Measurements from ENCODE around the gene IPPK. TPM values are rescaled to one million over a fixed set of nuclear protein-coding genes. Genes with fewer than 3 reads are reported as not detected.
"Not testable (repeated sequence)": the region's sequence is repeated elsewhere in the genome, so short reads cannot be mapped to it uniquely, and the experiment has no call there.

IPPK gene
- total and polyA plus RNA-seq, 4 donors, result 9.5 to 19.8 (median 13.8) TPM

DNA sequence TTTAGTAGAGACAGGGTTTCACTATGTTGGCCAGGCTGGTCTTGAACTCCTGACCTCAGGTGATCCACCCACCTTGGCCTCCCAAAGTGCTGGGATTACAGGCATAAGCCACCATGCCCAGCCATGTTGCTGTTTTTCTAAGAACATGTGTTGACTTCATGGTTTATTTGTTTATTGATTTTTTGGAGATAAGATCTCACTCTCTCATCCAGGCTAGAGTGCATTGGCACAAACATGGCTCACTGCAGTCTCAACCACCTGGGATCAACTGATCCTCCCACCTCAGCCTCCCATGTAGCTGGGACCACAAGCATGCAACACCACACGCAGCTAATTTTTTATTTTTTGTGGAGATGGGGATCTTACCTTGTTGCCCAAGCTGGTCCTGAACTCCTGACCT lies 74.9 kb downstream of the IPPK start:
- no CpG with 5 or more reads among the region's 1 CpG for WGBS (ENCODE audit: insufficient coverage)
- H3K9me3 ChIP-seq (ENCODE audit: control insufficient read depth, insufficient read depth, low read length); H3K4me1 ChIP-seq (ENCODE audit: control insufficient read depth, insufficient read depth, low read length); H3K4me3 ChIP-seq (ENCODE audit: low read depth, low read length); H3K27ac ChIP-seq (ENCODE audit: low read depth, low read length); H3K36me3 ChIP-seq (ENCODE audit: control insufficient read depth, insufficient read depth, low read length); H3K27me3 ChIP-seq (ENCODE audit: control insufficient read depth, insufficient read depth, low read length); DNase-seq (ENCODE audit: low read depth in 4 of 6, low spot score in 6 of 6): not testable (repeated sequence)

DNA sequence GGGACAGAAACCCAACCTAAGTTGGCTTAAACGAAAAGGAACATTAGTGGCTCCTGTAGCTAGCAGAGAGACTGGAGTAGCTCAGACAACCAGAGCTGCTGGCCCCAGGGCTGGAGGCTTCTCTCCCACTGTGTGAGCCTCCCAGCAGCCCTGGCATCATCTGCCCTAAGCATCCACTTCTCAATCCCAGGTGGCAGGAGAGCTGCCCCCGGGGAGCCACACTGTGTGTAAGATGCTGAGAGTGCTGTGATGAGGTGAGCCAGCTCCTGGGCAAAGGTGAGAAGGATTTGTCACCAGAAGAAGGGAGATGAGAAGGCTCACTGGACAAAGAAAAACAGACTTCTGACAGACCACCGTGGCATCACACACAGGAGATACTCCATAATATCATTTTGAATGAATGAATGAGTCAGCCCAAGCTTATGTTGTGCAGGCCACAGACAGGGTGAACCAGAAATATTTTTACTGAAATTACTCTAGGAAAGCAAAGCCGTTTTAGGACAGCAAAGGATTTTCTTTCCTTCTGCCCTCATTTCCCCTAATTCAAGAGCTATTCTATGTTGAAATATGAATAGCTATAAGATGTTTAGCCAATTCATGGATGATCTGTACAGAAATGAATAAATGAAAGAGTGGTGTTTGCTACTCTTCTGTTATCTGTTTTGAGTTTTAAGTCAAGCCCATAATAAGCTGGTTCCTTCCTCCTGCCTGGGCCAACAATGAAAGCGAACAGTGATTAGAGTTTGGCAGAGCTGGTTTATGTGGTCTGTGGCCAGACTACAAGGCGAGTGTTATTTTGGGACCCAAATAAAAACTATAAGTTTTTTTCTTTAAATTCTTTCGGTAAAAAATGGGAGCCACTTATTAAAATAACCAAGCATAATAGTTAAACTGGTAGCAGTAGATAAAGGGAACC lies 76.7 kb downstream of the IPPK start:
- no peak for DNase-seq (ENCODE audit: low read depth in 4 of 6, low spot score in 6 of 6)
- 94% methylated on average over 2 of the region's 7 CpGs for WGBS (ENCODE audit: insufficient coverage)
- Histone ChIP-seq H3K36me3 (ENCODE audit: control insufficient read depth, insufficient read depth, low read length) (no peaks in the 10 kb centered on the region), H3K4me1 (ENCODE audit: control insufficient read depth, insufficient read depth, low read length) (no peaks in the 10 kb centered on the region), H3K9me3 (ENCODE audit: control insufficient read depth, insufficient read depth, low read length) (no peaks in the 10 kb centered on the region), H3K27ac (ENCODE audit: low read depth, low read length) (peak overlapping the region; percentile 30), H3K4me3 (ENCODE audit: low read depth, low read length) (no peak overlapping the region), H3K27me3 (ENCODE audit: control insufficient read depth, insufficient read depth, low read length) (no peaks in the 10 kb centered on the region)

- Histone ChIP-seq H3K9me3 (ENCODE audit: control insufficient read depth, insufficient read depth, low read length) (no peaks in the 10 kb centered on the region), H3K36me3 (ENCODE audit: control insufficient read depth, insufficient read depth, low read length) (no peaks in the 10 kb centered on the region), H3K4me1 (ENCODE audit: control insufficient read depth, insufficient read depth, low read length) (no peaks in the 10 kb centered on the region), H3K27ac (ENCODE audit: low read depth, low read length) (no peak overlapping the region), H3K4me3 (ENCODE audit: low read depth, low read length) (no peak overlapping the region), H3K27me3 (ENCODE audit: control insufficient read depth, insufficient read depth, low read length) (no peaks in the 10 kb centered on the region)
- WGBS (ENCODE audit: insufficient coverage), result no CpG with 5 or more reads among the region's 1 CpG
- no peak for DNase-seq (ENCODE audit: low read depth in 4 of 6, low spot score in 6 of 6)
Measured at GRCh38 chr9:92592537-92592936, 77.4 kb downstream of the IPPK start.

DNA sequence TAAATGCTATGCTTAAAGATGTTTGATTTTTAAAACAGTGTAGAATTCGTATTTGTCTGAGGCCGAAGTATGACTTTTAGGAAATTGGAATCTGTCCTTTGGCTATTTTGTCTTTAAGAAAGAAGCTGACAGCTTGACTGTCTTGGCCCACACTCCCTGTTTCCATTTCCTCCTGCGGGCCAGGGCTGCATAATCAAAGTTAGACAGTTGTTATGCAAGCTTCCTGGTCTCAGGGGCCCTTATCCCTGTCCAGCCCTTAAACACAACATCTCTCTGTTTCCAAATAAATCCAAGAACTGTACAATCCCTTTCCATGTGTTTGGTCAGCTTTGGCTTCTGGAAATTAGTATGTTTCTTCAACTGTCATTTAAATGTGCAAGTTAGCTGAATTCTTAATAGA lies 79.6 kb downstream of the IPPK start:
- H3K4me1 ChIP-seq (ENCODE audit: control insufficient read depth, insufficient read depth, low read length), result no peaks in the 10 kb centered on the region
- H3K9me3 ChIP-seq (ENCODE audit: control insufficient read depth, insufficient read depth, low read length), result no peaks in the 10 kb centered on the region
- H3K27ac ChIP-seq (ENCODE audit: low read depth, low read length), result peak overlapping the region; percentile 71
- peak in 1 of 6 donors; percentile 77 for DNase-seq (ENCODE audit: low read depth in 4 of 6, low spot score in 6 of 6)
- 80% methylated on average over 1 of the region's 3 CpGs for WGBS (ENCODE audit: insufficient coverage)
- no peak overlapping the region for H3K4me3 ChIP-seq (ENCODE audit: low read depth, low read length)
- no peaks in the 10 kb centered on the region for H3K36me3 ChIP-seq (ENCODE audit: control insufficient read depth, insufficient read depth, low read length)
- H3K27me3 ChIP-seq (ENCODE audit: control insufficient read depth, insufficient read depth, low read length), result no peaks in the 10 kb centered on the region

DNA sequence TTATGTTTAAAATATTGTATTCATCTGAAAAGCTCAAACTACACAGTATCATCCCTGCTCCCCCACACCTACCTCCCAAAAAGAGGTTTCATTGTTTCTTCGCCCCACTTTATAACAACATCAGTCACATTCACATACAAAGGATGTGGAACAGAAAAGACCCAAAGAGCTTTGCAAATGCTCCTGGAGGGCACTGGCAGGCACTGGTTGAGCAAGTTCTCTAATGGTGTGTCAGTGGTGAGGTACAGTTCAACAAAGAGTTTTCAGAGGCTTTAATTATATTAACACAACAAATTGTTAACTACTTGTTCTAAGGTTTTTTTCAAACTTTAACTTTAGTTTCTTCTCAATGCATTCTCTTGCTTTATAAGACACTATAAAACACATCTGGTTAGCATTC lies 80.0 kb downstream of the IPPK start:
- Histone ChIP-seq H3K9me3 (ENCODE audit: control insufficient read depth, insufficient read depth, low read length) (no peaks in the 10 kb centered on the region), H3K4me1 (ENCODE audit: control insufficient read depth, insufficient read depth, low read length) (no peaks in the 10 kb centered on the region), H3K4me3 (ENCODE audit: low read depth, low read length) (no peak overlapping the region), H3K27me3 (ENCODE audit: control insufficient read depth, insufficient read depth, low read length) (no peaks in the 10 kb centered on the region), H3K36me3 (ENCODE audit: control insufficient read depth, insufficient read depth, low read length) (no peaks in the 10 kb centered on the region), H3K27ac (ENCODE audit: low read depth, low read length) (peak overlapping the region; percentile 71)
- no CpG with 5 or more reads among the region's 1 CpG for WGBS (ENCODE audit: insufficient coverage)
- no peak for DNase-seq (ENCODE audit: low read depth in 4 of 6, low spot score in 6 of 6)

DNA sequence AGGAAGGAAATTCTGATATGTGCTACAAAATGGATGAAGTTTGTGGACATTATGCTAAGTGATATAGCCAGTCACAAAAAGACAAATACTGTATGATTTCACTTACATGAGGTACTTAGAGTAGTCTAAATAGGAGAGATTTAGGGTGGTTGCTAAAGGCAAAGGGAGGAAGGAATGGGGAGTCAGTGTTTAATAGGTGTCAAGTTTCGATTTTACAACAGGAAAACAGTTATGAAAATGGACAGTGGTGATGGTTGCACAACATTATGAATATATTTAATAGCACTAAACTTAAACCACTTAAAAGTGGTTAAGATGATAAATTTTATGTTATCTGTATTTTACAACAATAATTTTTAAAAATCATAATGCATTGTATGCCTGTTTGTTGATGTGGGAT lies 93.8 kb downstream of the IPPK start:
- WGBS (ENCODE audit: insufficient coverage), result no CpG with 5 or more reads among the region's 1 CpG
- H3K36me3 ChIP-seq (ENCODE audit: control insufficient read depth, insufficient read depth, low read length), result no peaks in the 10 kb centered on the region
- H3K9me3 ChIP-seq (ENCODE audit: control insufficient read depth, insufficient read depth, low read length), result no peaks in the 10 kb centered on the region
- no peak overlapping the region for H3K27ac ChIP-seq (ENCODE audit: low read depth, low read length)
- no peaks in the 10 kb centered on the region for H3K4me1 ChIP-seq (ENCODE audit: control insufficient read depth, insufficient read depth, low read length)
- H3K27me3 ChIP-seq (ENCODE audit: control insufficient read depth, insufficient read depth, low read length), result no peaks in the 10 kb centered on the region
- no peak overlapping the region for H3K4me3 ChIP-seq (ENCODE audit: low read depth, low read length)
- DNase-seq (ENCODE audit: low read depth in 4 of 6, low spot score in 6 of 6), result no peak

GRCh38 chr9:92573612-92574011 lies 96.3 kb downstream of the IPPK start:
- not testable (repeated sequence) for H3K27me3 ChIP-seq (ENCODE audit: control insufficient read depth, insufficient read depth, low read length); H3K27ac ChIP-seq (ENCODE audit: low read depth, low read length); H3K36me3 ChIP-seq (ENCODE audit: control insufficient read depth, insufficient read depth, low read length); H3K4me1 ChIP-seq (ENCODE audit: control insufficient read depth, insufficient read depth, low read length); H3K4me3 ChIP-seq (ENCODE audit: low read depth, low read length); H3K9me3 ChIP-seq (ENCODE audit: control insufficient read depth, insufficient read depth, low read length); DNase-seq (ENCODE audit: low read depth in 4 of 6, low spot score in 6 of 6)
- WGBS (ENCODE audit: insufficient coverage), result 96% methylated on average over 14 of the region's 14 CpGs

DNA sequence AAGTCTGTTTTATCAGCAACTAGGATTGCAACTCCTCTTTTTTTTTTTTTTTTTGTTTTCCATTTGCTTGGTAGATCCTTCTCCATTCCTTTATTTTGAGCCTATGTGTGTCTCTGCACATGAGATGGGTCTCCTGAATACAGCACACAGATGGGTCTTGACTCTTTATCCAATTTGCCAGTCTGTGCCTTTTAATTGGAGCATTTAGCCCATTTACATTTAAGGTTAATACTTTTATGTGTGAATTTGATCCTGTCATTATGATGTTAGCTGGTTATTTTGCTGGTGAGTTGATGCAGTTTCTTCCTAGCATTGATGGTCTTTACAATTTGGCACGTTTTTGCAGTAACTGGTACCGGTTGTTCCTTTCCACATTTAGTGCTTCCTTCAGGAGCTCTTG lies 98.1 kb downstream of the IPPK start:
- not testable (repeated sequence) for H3K4me3 ChIP-seq (ENCODE audit: low read depth, low read length); H3K27me3 ChIP-seq (ENCODE audit: control insufficient read depth, insufficient read depth, low read length); H3K9me3 ChIP-seq (ENCODE audit: control insufficient read depth, insufficient read depth, low read length); H3K36me3 ChIP-seq (ENCODE audit: control insufficient read depth, insufficient read depth, low read length); H3K4me1 ChIP-seq (ENCODE audit: control insufficient read depth, insufficient read depth, low read length); H3K27ac ChIP-seq (ENCODE audit: low read depth, low read length); DNase-seq (ENCODE audit: low read depth in 4 of 6, low spot score in 6 of 6)
- no CpG with 5 or more reads among the region's 2 CpGs for whole genome bisulfite sequencing (ENCODE audit: insufficient coverage)

DNA sequence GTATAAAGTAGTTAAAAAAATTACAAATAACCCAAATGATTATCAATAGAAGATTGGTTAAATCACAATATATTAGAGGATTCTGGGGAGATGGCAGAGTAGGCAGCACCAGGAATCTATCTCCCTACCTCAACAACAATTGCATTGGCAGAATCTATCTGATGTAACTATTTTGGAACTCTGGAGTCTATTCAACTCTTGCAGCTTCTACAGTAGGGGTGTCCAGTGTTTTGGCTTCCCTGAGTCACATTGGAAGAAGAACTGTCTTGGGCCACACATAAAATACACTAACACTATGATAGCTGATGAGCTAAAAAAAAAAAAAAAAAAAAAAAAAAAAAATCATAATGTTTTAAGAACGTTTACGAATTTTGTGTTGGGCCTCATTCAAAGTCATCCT lies 104.9 kb downstream of the IPPK start:
- Histone ChIP-seq H3K27ac (ENCODE audit: low read depth, low read length) (peak overlapping the region; percentile 43), H3K36me3 (ENCODE audit: control insufficient read depth, insufficient read depth, low read length) (no peaks in the 10 kb centered on the region), H3K9me3 (ENCODE audit: control insufficient read depth, insufficient read depth, low read length) (no peaks in the 10 kb centered on the region), H3K4me1 (ENCODE audit: control insufficient read depth, insufficient read depth, low read length) (no peaks in the 10 kb centered on the region), H3K4me3 (ENCODE audit: low read depth, low read length) (no peak overlapping the region), H3K27me3 (ENCODE audit: control insufficient read depth, insufficient read depth, low read length) (no peaks in the 10 kb centered on the region)
- WGBS (ENCODE audit: insufficient coverage), result 100% methylated on average over 2 of the region's 2 CpGs
- peak in 1 of 6 donors; percentile 26 for DNase-seq (ENCODE audit: low read depth in 4 of 6, low spot score in 6 of 6)

DNA sequence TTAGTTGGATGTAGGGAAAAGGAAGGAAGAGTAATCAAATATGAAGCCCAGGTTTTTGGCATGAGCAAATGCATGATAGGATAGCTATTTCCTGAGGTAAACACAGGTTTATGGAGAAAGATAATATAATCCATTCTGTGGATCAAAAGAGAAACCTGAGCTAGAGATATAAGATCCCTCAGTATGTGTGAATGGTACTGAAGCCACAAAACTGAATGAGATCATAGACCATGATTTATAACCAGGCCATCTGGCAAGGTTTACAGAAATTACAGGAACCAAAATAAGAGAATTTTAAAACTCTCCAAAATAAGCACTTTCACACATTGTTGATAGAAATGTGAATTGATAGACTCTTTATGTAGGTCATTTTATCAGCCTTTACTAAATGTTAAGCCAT lies 105.4 kb downstream of the IPPK start:
- no peaks in the 10 kb centered on the region for H3K9me3 ChIP-seq (ENCODE audit: control insufficient read depth, insufficient read depth, low read length)
- H3K27ac ChIP-seq (ENCODE audit: low read depth, low read length), result peak overlapping the region; percentile 43
- no peaks in the 10 kb centered on the region for H3K4me1 ChIP-seq (ENCODE audit: control insufficient read depth, insufficient read depth, low read length)
- peak in 1 of 6 donors; percentile 38 for DNase-seq (ENCODE audit: low read depth in 4 of 6, low spot score in 6 of 6)
- H3K27me3 ChIP-seq (ENCODE audit: control insufficient read depth, insufficient read depth, low read length), result no peaks in the 10 kb centered on the region
- H3K4me3 ChIP-seq (ENCODE audit: low read depth, low read length), result no peak overlapping the region
- no peaks in the 10 kb centered on the region for H3K36me3 ChIP-seq (ENCODE audit: control insufficient read depth, insufficient read depth, low read length)

All from spinal cord (tissue), 10 donors.